HPDE6-E6E7 (cell line): Measurements from ENCODE around the gene GIGYF1.
A peak's percentile ranks its signal among the peaks of the same experiment; 100 is the strongest.
"Not testable (repeated sequence)": the region's sequence is repeated elsewhere in the genome, so short reads cannot be mapped to it uniquely, and the experiment has no call there.

Source experiments
- DNase-seq: peaks from one replicate; pipeline ENCODE4 v3.0.0; 2011; ENCODE audit warnings: missing footprints; ENCODE audit errors: extremely low spot score

GIGYF1 gene

DNA sequence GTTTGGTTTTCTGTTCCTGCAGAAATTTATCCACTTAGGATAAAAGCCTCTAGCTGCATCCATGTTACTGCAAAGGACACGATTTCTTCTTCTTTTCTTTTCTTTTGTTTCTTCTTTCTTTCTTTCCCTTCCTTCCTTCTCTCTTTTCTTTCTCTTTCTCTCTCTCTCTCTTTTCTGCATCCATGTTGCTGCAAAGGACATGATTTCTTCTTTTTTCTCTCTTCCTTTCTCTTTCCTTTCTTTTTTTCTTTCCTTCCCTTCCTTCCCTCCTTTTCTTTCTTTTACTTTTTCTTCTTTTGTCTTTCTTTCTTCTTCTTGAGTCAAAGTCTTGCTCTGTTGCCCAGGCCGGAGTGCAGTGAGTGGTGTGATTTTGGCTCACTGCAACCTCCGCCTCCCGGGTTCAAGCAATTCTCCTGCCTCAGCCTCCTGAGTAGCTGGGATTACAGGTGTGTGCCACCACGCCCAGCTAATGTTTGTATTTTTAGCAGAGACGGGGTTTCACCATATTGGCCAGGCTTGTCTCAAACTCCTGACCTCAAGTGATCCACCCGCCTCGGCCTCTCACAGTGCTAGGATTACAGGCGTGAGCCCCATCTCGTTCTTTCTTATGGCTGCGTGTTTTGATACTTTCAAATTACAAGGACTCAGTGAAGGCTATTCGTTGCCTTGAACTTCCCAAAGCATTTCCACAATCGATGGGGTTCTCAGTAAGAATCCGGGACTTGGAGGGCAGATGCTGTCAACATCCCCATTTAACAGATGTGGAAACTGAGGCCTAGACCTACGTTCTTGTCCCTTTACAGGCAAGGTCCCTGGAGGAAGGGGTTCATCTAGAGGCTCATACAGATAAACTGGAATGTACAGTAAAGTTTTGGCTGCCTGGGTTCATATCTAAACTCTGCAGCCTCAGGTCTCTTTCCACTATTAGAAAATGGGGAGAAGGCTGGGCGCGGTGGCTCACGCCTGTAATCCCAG lies 22.4 kb downstream of the GIGYF1 start:
- DNase-seq, result no peak

- DNase-seq, result no peak
These were observed 24.0 kb downstream of the GIGYF1 start for GRCh38 chr7:100670074-100670473.

DNA sequence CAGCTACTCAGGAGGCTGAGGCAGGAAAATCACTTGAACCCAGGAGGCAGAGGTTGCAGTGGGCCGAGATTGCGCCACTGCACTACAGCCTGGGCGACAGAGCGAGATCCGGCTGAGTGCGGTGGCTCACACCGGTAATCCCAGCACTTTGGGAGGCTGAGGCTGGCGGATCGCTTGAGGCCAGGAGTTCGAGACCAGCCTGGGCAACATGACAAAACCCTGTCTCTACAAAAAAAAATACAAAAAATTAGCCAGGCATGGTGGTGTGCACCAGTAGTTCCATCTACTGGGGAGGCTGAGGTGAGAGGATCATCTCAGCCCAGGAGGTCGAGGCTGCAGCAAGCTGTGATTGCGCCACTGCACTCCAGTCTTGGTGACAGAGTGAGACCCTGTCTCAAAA lies 24.9 kb downstream of the GIGYF1 start:
- not testable (repeated sequence) for DNase-seq

DNA sequence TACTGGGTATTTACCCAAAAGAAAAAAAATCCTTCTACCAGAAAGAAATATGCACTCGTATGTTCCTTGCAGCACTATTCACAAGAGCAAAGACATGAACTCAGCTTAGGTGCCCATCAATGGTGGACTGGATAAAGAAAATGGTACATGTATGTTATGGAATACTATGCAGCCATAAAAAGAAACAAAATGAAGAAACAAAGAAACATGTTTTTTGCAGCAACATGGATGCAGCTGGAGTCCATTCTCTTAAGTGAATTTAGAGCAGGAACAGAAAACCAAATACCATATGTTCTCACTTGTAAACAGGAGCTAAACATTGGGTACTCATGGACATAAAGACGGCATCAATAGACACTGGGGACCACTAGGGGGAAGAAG lies 26.0 kb downstream of the GIGYF1 start:
- no peak for DNase-seq

DNA sequence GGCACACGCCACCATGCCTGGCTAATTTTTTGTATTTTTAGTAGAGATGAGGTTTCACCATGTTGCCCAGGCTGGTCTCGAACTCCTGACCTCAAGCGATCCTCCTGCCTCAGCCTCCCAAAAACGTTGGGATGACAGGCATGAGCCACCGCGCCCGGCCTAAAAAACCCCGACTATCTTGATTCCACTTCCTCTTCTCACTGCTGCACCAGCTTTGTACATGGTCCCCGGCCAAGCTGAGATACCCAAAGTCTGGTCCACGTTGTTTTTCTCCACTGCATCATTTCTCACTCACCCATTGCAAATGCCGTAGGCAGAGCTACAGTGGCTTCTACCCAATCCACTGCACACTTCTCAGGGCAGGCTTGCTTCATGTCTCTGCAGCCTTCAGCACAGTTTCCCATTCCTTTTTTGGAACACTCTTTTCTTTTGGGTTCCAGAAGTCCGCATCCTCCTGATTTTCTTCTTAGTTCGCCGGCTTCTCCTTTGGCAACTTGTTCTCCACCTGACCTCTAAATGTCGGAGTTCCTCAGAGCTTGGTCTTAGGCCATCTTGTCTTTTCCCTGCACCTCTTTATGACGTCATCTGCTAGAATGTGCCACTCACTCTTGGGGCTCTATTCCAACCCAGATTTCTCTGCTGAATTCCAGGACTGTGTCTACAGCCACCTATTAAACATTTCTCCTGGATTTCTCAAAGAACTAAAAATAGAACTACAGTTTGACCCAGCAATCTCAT lies 26.6 kb downstream of the GIGYF1 start:
- DNase-seq, result no peak

- DNase-seq, result no peak
These were observed 28.8 kb downstream of the GIGYF1 start for GRCh38 chr7:100665168-100665726.

GRCh38 chr7:100662194-100662776 lies 31.8 kb downstream of the GIGYF1 start:
- not testable (repeated sequence) for DNase-seq

- no peak for DNase-seq
These were observed 38.0 kb downstream of the GIGYF1 start, which contains the start of gene ACTL6B for GRCh38 chr7:100655908-100656674. TSS of gene ACTL6B (minus strand) at chr7:100656448. CDS start at chr7:100656354, 94 bp downstream.

- DNase-seq, result no peak
These were observed 38.9 kb downstream of the GIGYF1 start for GRCh38 chr7:100654908-100655831.

DNA sequence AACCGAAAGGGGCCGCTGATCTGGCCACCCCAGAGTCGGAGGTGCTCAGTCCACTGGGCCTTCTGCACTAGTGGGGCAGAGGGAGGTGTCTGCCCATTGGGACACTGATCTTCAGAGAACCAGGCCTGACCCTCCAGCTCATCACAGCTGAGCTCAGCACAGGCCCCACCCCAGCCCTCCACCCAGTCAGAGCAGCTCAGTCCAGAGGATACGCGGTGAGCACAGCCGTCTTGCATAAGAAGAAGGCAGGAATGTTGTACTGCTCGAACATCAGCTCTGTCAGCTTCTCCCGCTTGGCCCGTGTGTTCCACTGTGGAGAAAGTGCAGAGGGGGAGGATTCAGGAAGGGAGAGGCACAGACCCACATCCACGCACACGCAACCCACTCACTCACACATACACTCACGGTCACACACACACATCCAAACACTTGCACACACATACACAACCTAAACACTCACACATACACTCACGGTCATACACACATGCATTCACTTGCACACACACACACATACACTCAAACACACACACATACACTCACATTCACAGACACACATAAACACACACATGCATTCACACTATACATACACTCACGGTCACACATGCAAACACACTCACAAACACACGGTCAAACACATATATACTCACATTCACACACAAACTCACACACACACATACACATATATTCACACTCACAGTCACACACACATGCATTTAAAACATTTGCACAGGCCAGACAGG lies 44.1 kb downstream of the GIGYF1 start:
- DNase-seq, result no peak

GRCh38 chr7:100642534-100642907 lies 51.5 kb downstream of the GIGYF1 start:
- DNase-seq, result no peak

DNA sequence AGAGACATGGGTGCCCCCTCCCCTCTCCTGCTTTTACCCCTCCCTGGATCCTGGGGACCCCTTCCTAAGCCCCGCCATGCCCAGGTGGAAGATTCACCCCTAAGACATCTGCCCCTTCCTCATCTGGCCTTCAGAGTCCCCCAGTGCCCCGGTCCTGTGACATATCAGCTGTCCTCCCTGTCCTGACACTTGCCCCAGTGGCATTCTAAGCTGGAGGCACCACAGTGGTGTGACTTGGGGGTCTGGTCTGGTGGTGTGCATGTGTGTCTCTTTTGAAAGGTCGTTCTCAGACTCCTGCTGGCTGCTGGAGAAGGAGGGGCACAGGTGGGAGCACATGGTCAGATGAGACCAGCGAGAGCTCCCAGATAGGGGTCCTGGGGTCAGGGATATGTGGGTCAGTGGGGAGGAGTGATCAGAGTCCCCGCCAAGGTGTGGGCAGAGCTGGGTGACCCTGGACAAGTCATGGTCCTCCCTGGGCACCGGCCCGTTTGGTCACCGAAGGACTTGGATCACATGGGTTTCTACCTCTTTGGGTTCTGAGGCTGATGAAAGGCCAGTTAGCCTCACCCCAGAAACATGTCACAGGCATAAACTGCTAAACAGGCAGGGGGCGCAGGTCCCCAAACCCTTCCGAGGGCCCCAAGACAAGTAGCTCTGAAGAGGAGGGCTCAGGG lies 52.1 kb downstream of the GIGYF1 start:
- no peak for DNase-seq

- no peak for DNase-seq
These were observed 52.6 kb downstream of the GIGYF1 start, which contains the start of gene TFR2 for GRCh38 chr7:100641463-100641859. TSS of gene TFR2 (minus strand) at chr7:100641552. CDS start at chr7:100641509, 43 bp downstream.

DNA sequence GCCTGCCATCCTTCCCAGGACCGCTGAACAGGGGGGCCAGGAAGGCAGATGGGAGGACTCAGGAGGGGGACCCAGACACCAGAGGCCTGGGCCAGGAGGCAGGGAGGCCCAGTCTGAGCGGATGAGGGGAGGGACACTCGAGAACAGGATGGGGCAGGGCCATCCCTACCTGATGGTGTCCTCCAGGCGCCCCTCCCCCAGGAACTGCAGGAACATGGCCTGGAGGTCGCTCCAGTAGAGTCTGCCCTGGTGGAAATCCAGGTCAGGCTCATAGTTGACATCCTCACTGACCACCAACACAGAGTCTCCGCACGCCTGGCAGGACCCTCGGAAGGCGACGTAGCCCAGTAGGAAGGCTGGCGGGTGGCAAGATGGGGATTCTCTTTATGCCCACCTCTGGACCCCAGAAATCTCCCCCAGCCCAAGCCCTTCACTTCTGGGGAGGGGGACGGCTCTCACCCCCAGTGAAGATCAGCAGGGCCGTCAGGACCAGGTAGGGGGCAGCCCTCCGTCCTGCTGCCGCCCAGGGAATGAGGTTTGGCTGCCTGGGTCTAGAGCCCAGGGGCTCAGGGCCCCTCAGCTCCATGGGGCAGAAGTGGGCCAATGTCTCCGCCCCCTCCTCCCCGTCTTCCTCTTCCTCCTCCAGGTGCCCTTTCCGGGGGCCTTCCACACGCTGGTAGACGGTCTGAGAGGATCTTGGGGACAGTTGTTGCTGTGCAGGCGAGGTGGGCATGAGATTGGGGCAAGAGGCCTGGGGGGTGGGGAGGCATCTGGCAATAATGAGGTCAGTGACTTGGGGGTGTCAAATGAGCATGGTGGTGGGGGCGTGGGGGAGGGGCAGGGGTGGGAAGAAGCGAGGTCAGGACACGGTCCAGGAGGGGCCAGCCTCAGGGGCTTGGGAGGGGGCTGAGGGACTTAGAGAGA lies 53.3 kb downstream of the GIGYF1 start:
- no peak for DNase-seq

DNA sequence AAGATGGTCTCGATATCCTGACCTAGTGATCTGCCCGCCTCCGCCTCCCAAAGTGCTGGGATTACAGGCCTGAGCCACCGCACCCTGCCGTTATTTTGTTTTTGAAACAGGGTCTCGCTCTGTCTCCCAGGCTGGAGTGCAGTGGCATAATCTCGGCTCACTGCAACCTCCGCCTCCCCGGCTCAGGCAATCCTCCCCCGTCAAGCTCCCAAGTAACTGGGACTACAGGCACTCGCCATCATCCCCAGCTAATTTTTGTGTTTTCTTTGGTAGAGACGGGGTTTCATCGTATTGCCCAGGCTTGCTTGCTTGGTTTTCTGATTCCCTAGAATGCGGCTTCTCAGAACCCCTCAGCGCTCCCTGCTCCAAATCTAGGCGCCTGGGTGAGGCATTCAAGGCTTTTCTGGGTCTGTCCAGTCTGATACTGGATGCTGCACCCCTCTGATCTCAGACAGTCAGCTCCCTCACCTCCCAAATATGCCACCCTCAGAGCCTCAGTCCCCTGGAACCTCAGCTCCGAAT lies 54.0 kb downstream of the GIGYF1 start:
- DNase-seq, result no peak

DNA sequence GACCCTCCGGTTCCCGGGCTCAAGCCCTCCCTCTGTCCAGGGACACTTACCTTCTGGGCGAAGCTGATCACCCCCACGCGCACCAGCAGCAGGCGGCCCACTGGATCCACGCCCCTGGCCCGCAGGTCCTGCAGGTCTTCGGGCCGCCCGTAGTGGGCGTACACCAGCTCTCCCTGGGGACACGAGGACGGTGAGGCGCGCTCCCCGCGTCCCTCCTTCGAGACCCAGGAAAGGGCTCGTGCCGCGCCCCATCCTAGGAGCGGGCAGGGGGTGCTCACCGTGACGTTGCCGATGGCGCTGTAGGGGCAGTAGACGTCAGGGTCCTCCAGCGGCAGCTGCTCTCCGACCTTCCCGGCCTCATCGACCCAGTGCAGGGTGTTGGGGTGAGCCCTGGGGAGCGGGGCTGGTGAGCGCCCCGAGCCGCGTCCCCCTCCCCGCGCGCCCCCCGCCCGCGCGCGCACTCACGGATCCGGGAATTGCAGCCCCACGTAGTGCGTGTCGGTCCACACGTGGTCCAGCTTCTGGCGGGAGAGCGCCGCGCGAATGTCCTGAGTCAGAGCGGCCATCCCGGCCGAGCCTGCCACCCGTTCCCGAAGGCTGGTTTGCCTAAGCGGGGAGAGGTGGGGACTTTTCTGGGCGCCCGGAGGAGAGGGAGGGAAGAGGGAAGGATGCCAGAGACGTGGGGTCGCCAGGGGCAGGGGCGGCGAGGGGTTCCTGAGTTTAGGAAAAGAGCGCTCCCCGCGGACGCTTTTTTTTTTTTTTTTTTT lies 60.9 kb downstream of the GIGYF1 start:
- peak; percentile 60 for DNase-seq

DNA sequence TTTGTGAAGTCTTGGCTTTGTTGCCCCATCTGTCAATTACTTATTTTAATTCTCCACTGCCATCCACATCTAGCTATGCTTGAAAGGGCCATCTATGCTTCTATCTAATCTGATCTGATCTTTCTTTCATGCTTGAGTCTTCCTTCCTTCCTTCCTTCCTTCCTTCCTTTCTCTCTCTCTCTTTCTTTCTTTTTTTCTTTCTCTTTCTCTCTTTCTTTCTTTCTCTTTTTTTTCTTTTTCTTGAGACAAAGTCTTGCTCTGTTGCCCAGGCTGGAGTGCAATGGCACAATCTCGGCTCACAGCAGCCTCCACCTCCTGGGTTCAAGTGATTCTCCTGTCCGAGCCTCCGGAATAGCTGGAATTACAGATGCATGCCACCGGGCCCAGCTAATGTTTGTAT lies 64.0 kb downstream of the GIGYF1 start:
- DNase-seq, result no peak
